ENCODE measurements around the gene GARRE1.

Gene GARRE1

GRCh38 chr19:34269081-34269480, 14.7 kb downstream of the GARRE1 start:
- TF ChIP-seq SIN3A (IDR thresholded peaks at IDR 0.05; ENCODE audit: borderline replicate concordance, insufficient read depth, low read length) (no peak), POLR2AphosphoS5 (IDR thresholded peaks at IDR 0.05; ENCODE audit: low read depth, low read length) (no peak), REST (IDR thresholded peaks at IDR 0.05; ENCODE audit: insufficient read depth in 1 of 2, low read depth in 2 of 2, low read length in 2 of 2) (no peak), TAF1 (IDR thresholded peaks at IDR 0.05; ENCODE audit: borderline replicate concordance, insufficient read depth, low read length) (no peak), FOXP2 (optimal IDR thresholded peaks at IDR 0.05; ENCODE audit: borderline replicate concordance, extremely low read depth, extremely low read length, insufficient read depth) (no peak)

GRCh38 chr19:34269489-34269888, 15.1 kb downstream of the GARRE1 start:
- TF ChIP-seq REST (IDR thresholded peaks at IDR 0.05; ENCODE audit: insufficient read depth in 1 of 2, low read depth in 2 of 2, low read length in 2 of 2), result no peak
- no peak for TF ChIP-seq SIN3A (IDR thresholded peaks at IDR 0.05; ENCODE audit: borderline replicate concordance, insufficient read depth, low read length)
- TF ChIP-seq TAF1 (IDR thresholded peaks at IDR 0.05; ENCODE audit: borderline replicate concordance, insufficient read depth, low read length), result no peak
- no peak for TF ChIP-seq POLR2AphosphoS5 (IDR thresholded peaks at IDR 0.05; ENCODE audit: low read depth, low read length)
- TF ChIP-seq FOXP2 (optimal IDR thresholded peaks at IDR 0.05; ENCODE audit: borderline replicate concordance, extremely low read depth, extremely low read length, insufficient read depth), result no peak

GRCh38 chr19:34269968-34270621, 15.7 kb downstream of the GARRE1 start:
- no peak for TF ChIP-seq POLR2AphosphoS5 (IDR thresholded peaks at IDR 0.05; ENCODE audit: low read depth, low read length)
- no peak for TF ChIP-seq TAF1 (IDR thresholded peaks at IDR 0.05; ENCODE audit: borderline replicate concordance, insufficient read depth, low read length)
- no peak for TF ChIP-seq REST (IDR thresholded peaks at IDR 0.05; ENCODE audit: insufficient read depth in 1 of 2, low read depth in 2 of 2, low read length in 2 of 2)
- TF ChIP-seq SIN3A (IDR thresholded peaks at IDR 0.05; ENCODE audit: borderline replicate concordance, insufficient read depth, low read length), result no peak
- TF ChIP-seq FOXP2 (optimal IDR thresholded peaks at IDR 0.05; ENCODE audit: borderline replicate concordance, extremely low read depth, extremely low read length, insufficient read depth), result no peak

- TF ChIP-seq TAF1 (IDR thresholded peaks at IDR 0.05; ENCODE audit: borderline replicate concordance, insufficient read depth, low read length) (no peak), SIN3A (IDR thresholded peaks at IDR 0.05; ENCODE audit: borderline replicate concordance, insufficient read depth, low read length) (no peak), POLR2AphosphoS5 (IDR thresholded peaks at IDR 0.05; ENCODE audit: low read depth, low read length) (no peak), REST (IDR thresholded peaks at IDR 0.05; ENCODE audit: insufficient read depth in 1 of 2, low read depth in 2 of 2, low read length in 2 of 2) (no peak), FOXP2 (optimal IDR thresholded peaks at IDR 0.05; ENCODE audit: borderline replicate concordance, extremely low read depth, extremely low read length, insufficient read depth) (no peak)
Observed at GRCh38 chr19:34273121-34273520, 18.8 kb downstream of the GARRE1 start.

All from PFSK-1 (cell line).